Stimulated activated naive B cell treated with anti-CD40 and anti-IgM and Interleukin-4, amounts not matched to agents 10 μg/mL and 1 μg/mL and 100 μg/mL, for 72 hours (primary cell): ENCODE data around the gene TMED5.
A peak's percentile ranks its signal among the peaks of the same experiment; 100 is the strongest.
"Not testable (repeated sequence)": the region's sequence is repeated elsewhere in the genome, so short reads cannot be mapped to it uniquely, and the experiment has no call there.

Experiments
- ATAC-seq, 2 donors: fragments of 150-1000 bp; cut with Tn5 transposase; replicated peaks; 2 replicates each; pipeline ENCODE4 v1.10.0; 2021; ENCODE audit warnings: moderate library complexity in 1 of 2
- DNase-seq: peaks from one replicate; pipeline ENCODE4 v3.0.0; 2021
- H3K27ac Mint-ChIP-seq: one replicate; pipeline ENCODE4 v1.8.0; 2022; ENCODE audit warnings: mild to moderate bottlenecking, mixed read lengths
- H3K27me3 Mint-ChIP-seq, 2 donors: one replicate each; pipeline ENCODE4 v1.8.0; 2022; ENCODE audit warnings: mixed read lengths in 2 of 2
- H3K36me3 Mint-ChIP-seq, 2 donors: one replicate each; pipeline ENCODE4 v1.8.0; 2022; ENCODE audit warnings: mixed read lengths in 2 of 2, mild to moderate bottlenecking in 1 of 2
- H3K4me1 Mint-ChIP-seq, 2 donors: one replicate each; pipeline ENCODE4 v1.8.0; 2022; ENCODE audit warnings: mixed read lengths in 2 of 2, mild to moderate bottlenecking in 1 of 2
- H3K4me3 Mint-ChIP-seq, 2 donors: one replicate each; pipeline ENCODE4 v1.8.0; 2022; ENCODE audit warnings: mild to moderate bottlenecking in 2 of 2, mixed read lengths in 2 of 2, moderate library complexity in 1 of 2
- H3K9me3 Mint-ChIP-seq, 2 donors: one replicate each; pipeline ENCODE4 v1.8.0; 2022; ENCODE audit warnings: mixed read lengths in 2 of 2, mild to moderate bottlenecking in 1 of 2

Gene TMED5

DNA sequence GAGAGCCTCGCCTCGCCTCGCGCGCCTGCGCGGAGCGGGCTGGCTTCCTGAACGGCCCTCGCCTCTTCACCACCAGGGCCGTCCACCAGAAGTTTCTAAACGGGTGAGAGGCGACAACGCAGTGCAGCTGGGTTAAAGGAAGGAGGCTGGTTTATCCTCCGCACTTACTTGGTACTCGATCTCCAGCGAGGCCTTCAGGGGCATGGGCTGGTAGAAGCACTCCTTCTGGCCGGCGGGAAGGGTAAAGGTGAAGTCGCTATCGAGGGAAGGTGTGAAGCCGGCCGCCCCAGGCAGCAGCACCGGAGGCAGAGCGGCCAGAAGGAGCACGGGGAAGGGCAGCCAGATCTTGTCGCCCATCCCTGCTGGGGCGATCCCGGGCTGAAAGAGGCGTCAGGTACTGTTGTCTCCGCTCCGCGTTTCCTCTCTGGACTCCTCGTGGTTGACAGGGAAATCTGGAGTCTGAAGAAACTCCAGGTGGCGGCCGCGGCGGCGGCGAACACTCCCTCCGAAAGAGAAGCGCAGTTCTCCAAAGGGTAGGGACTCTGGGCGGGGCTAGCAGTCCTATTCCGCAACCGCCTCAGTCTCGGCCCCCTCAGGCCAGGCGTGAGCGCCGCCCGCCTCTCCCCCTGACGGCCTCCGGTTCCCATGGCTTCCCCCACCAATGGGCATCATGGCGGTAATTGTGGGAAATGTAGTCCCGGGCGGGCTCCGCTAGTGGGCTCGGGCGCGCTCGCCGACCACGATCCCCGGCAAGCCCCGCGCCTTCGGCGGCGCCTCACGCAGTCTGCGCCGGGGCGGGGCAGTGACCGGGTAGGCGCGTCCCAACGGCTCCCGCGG, at the start of gene TMED5:
TSS of gene TMED5 (minus strand) at position 528 of the 837 bp plus-strand sequence. CDS start at position 357, 171 bp downstream.
- H3K4me3 Mint-ChIP-seq: peak within 1 kb of the TSS; percentile 97
- H3K4me1 Mint-ChIP-seq: peaks cover 18 to 54% of the 10 kb centered on the region in 2 donors
- H3K27me3 Mint-ChIP-seq: no peaks in the 10 kb centered on the region
- ATAC-seq: peak; percentile 87 to 89
- peak; percentile 97 for DNase-seq
- H3K9me3 Mint-ChIP-seq: no peaks in the 10 kb centered on the region
- peaks cover 12 to 24% of the 10 kb centered on the region in 2 donors for H3K36me3 Mint-ChIP-seq
- H3K27ac Mint-ChIP-seq: peak within 1 kb of the TSS; percentile 99

DNA sequence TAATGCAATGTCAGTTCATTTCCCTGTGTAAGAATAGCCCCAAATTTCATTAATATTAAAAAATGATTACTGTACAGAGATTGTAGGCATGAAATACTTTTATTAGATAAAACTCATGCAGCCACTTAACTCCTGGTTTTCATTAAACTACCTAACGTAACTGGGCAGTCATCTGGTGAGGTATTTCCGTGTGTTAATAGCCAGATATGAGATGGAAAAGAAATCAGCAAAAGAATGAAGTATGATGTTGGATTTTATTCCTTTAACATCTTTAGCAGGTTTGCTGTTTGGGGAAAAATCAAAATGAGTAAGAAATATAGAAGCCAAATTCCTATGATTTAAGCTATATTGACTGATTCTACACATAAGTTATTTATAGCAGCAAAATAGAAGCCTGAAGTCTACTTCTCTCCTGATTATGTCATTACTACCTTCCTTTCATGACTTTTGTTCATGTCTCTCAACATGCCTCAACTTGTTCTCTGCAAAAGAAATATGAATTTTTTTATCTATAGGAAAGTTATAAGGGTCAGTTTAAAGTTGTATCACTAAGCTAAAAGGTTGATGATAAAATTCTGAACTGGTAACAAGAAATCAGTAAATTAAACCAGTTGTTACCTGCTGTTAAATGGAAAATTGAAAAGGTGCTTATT, 42.9 kb upstream of the TMED5 start:
- H3K27ac Mint-ChIP-seq: no peak overlapping the region
- H3K4me1 Mint-ChIP-seq: peaks cover 8 to 35% of the 10 kb centered on the region in 2 donors
- ATAC-seq: no peak
- no peak for DNase-seq
- peaks cover 36 to 39% of the 10 kb centered on the region in 2 donors for H3K36me3 Mint-ChIP-seq
- H3K4me3 Mint-ChIP-seq: no peak overlapping the region
- H3K9me3 Mint-ChIP-seq: peaks cover 0 to 6% of the 10 kb centered on the region in 2 donors
- H3K27me3 Mint-ChIP-seq: no peaks in the 10 kb centered on the region

DNA sequence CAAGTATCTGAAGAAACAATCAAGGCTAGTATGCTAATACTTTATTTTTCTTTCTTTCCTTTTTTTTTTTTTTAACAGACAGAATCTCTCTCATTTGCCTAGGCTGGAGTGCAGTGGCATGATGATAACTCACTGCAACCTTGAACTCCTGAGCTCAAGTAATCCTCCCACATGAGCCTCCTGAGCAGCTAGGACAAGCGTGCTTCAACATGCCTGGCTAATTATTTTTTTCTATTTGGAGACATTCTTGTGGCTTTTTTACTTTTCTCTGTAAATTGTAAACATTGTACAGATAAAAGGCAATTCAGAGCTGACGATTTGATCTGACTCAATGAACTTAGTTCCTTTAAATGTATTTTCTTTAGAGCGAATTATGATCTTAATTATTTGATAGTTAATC, 41.7 kb upstream of the TMED5 start:
- Mint-ChIP-seq H3K27ac (no peak overlapping the region), H3K27me3 (no peaks in the 10 kb centered on the region), H3K36me3 (peaks cover 38 to 43% of the 10 kb centered on the region in 2 donors), H3K4me1 (peaks cover 8 to 35% of the 10 kb centered on the region in 2 donors), H3K9me3 (peaks cover 0 to 6% of the 10 kb centered on the region in 2 donors), H3K4me3 (no peak overlapping the region)
- ATAC-seq (no peak), DNase-seq (no peak)

DNA sequence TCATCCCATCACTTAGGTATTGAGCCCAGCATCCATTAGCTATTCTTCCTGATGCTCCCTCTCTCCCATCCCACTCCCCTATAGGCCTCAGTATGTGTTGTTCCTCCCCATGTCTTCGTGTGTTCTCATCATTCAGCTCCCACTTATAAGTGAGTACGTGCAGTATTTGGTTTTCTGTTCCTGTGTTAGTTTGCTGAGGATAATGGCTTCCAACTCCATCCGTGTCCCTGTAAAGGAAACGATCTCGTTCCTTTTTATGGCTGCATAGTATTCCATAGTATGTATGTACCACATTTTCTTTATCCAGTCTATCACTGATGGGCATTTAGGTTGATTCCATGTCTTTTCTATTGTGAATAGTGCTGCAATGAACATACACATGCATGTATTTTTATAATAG, 40.5 kb upstream of the TMED5 start:
- not testable (repeated sequence) for H3K4me3 Mint-ChIP-seq, DNase-seq, H3K27me3 Mint-ChIP-seq, H3K27ac Mint-ChIP-seq, ATAC-seq, H3K9me3 Mint-ChIP-seq
- peaks cover 34 to 36% of the 10 kb centered on the region in 2 donors for H3K36me3 Mint-ChIP-seq
- H3K4me1 Mint-ChIP-seq: peaks cover 8 to 35% of the 10 kb centered on the region in 2 donors

DNA sequence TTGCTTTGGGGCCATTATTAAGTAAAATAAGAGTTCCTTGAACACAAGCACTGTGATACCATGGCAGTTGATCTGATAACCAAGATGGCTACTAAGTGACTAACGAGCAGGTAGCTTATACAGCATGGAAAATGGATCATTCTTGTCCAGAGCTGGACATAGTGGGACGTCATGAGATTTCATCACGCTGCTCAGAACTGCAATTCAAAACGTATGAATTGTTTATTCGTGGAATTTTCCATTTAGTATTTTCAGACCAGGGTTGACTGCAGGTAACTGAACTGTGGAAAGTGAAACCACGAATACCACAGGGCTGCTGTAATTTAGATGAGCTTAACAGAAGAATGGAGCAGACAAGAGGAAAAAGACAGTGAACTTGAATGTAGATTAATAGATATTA, 39.2 kb upstream of the TMED5 start:
- H3K9me3 Mint-ChIP-seq: peaks cover 0 to 3% of the 10 kb centered on the region in 2 donors
- H3K27me3 Mint-ChIP-seq: no peaks in the 10 kb centered on the region
- peaks cover 6 to 26% of the 10 kb centered on the region in 2 donors for H3K4me1 Mint-ChIP-seq
- H3K36me3 Mint-ChIP-seq: peaks cover 28 to 33% of the 10 kb centered on the region in 2 donors
- DNase-seq (no peak), ATAC-seq (peak; percentile 77 to 84)
- H3K27ac Mint-ChIP-seq: peak overlapping the region; percentile 47
- peak overlapping the region; percentile 8 to 59 for H3K4me3 Mint-ChIP-seq

DNA sequence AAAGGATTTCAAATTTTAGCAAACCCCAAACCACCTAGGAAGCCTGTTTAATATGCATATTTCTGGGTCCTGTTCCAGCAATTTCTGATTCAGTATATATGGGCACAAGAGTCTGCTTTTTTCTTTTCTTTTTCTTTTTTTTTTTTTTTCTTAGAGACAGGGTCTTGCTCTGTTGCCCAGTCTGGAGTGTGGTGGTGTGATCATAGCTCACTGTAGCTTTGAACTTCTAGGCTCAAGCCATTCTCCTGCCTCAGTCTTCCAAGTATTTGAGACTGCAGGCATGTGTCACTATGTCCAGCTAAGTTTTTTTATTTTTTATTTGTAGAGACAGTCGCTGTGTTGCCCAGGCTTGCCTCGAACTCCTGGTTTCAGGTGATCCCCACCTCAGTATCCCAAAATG, 35.1 kb upstream of the TMED5 start:
- H3K4me1 Mint-ChIP-seq: peaks cover 3 to 16% of the 10 kb centered on the region in 2 donors
- no peaks in the 10 kb centered on the region for H3K27me3 Mint-ChIP-seq
- no peak overlapping the region for H3K4me3 Mint-ChIP-seq
- ATAC-seq (no peak), DNase-seq (no peak)
- no peaks in the 10 kb centered on the region for H3K9me3 Mint-ChIP-seq
- peaks cover 25 to 37% of the 10 kb centered on the region in 2 donors for H3K36me3 Mint-ChIP-seq
- no peak overlapping the region for H3K27ac Mint-ChIP-seq

DNA sequence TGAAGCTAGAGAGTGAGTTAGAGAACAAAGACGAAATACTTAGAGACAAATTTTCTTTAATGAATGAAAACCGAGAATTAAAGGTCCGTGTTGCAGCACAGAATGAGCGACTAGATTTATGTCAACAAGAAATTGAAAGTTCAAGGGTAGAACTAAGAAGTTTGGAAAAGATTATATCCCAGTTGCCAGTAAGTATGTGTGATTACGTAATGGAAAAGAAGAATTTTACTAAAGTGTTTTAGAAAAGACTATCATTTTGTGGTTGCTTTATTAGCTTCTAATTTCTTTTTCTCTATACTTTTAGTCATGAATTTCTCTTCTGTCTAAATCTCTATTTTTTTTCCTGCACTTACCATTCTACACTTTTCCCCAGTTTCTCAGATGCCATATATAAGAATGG, 27.0 kb upstream of the TMED5 start:
- Mint-ChIP-seq H3K4me3 (no peak overlapping the region), H3K27ac (no peak overlapping the region), H3K9me3 (no peaks in the 10 kb centered on the region), H3K36me3 (peaks cover 7 to 18% of the 10 kb centered on the region in 2 donors), H3K27me3 (no peaks in the 10 kb centered on the region), H3K4me1 (no peaks in the 10 kb centered on the region)
- ATAC-seq: no peak
- DNase-seq: no peak

DNA sequence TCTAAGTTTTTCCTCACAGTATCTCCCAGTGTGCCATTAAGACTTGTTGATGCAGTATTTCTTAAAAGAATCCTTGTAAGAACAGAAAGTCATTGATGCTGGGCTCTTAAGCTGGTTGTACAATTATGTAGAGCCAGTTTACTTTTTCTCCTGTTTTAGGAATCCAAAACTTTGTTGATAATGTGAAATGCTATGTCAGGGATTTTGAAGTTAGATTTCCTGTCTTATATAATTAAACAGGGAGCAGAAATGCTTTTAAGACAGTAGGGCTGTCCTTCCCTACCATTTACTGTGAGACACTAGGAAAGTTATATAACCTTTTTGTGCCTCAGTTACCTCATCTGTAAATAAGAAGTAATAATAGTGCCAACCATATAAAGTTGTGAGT, 26.3 kb upstream of the TMED5 start:
- no peaks in the 10 kb centered on the region for H3K4me1 Mint-ChIP-seq
- H3K27ac Mint-ChIP-seq: no peak overlapping the region
- ATAC-seq: no peak
- no peak overlapping the region for H3K4me3 Mint-ChIP-seq
- peaks cover 7 to 17% of the 10 kb centered on the region in 2 donors for H3K36me3 Mint-ChIP-seq
- no peaks in the 10 kb centered on the region for H3K9me3 Mint-ChIP-seq
- H3K27me3 Mint-ChIP-seq: no peaks in the 10 kb centered on the region
- DNase-seq: no peak

DNA sequence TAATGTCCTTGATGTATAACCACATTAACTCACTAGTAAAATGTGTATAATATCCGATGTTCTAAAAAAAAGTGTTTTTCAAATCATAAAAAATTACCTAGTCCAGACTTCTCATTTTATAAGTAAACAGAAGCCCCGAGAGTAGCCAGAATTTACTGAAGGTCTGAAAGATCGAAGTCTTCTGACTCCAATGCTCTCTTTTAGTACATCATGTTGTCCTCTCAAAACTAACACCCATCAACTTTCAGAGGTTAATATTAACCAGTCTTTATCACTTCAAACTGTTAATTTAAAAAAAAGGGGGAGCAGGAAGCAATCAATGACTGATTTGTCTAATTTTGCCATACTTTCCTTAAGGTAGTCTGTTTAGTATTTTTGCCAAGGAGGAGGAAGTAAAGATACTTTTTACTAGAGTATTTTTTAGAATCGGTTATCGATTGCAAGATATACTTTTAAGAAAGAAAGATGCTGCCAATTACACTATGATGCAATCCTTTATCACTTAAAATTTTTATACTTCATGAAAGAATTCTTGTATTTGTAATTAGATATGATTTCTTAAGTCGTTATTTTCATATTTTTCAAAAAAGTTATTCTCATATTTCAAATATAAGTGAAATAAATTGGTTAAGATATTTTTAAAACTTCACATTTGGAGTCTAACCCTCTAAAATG, 25.8 kb upstream of the TMED5 start:
- Mint-ChIP-seq H3K27me3 (no peaks in the 10 kb centered on the region), H3K9me3 (no peaks in the 10 kb centered on the region), H3K36me3 (peaks cover 7 to 17% of the 10 kb centered on the region in 2 donors), H3K4me1 (no peaks in the 10 kb centered on the region), H3K4me3 (no peak overlapping the region), H3K27ac (no peak overlapping the region)
- ATAC-seq (no peak), DNase-seq (no peak)

DNA sequence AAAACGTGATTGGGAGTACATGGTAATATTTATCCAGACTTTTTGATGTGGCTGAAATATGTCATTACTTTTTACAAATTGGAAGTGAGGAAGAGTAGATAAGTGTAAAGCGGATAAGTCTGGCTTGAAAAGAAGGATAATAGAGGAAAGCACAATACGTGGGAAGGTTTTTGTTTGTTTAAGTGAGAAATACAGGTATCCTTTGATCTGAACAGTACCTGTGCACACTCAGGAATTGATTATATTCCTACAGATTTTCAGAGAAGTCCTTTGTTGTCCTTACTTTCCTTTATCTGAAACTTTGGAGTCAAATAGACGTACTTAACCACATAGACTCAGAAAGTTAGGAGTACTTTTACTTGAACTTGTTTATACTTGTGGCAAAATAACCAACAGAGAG, 20.5 kb upstream of the TMED5 start:
- H3K27ac Mint-ChIP-seq: no peak overlapping the region
- peaks cover 3 to 6% of the 10 kb centered on the region in 2 donors for H3K4me1 Mint-ChIP-seq
- no peak for DNase-seq
- H3K36me3 Mint-ChIP-seq: peaks cover 12 to 28% of the 10 kb centered on the region in 2 donors
- H3K4me3 Mint-ChIP-seq: no peak overlapping the region
- ATAC-seq: no peak
- no peaks in the 10 kb centered on the region for H3K27me3 Mint-ChIP-seq
- no peaks in the 10 kb centered on the region for H3K9me3 Mint-ChIP-seq

DNA sequence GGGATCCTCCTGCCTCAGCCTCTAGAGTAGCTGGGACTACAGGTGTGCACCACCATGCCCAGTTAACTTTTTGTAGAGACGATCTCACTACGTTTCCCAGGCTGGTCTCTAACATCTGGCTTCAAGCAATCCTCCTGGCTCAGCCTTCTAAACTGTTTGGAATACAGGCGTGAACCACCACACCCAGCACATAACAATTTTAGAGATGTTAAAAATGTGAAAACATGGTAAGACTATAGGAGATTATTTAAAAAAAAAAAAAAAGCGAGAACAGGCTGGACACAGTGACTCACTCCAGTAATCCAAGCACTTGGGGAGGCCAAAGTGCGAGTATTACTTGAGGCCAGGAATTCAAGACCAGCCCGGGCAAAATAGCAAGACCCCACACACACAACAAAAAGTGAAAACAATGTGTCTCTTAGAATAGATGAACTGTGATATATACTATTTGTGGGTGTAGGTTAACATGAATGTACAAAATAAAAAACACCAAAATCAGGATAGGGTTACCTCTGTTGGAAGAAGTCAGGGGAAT, 19.9 kb upstream of the TMED5 start:
- no peaks in the 10 kb centered on the region for H3K9me3 Mint-ChIP-seq
- H3K27me3 Mint-ChIP-seq: no peaks in the 10 kb centered on the region
- no peak overlapping the region for H3K4me3 Mint-ChIP-seq
- no peak overlapping the region for H3K27ac Mint-ChIP-seq
- H3K36me3 Mint-ChIP-seq: peaks cover 18 to 33% of the 10 kb centered on the region in 2 donors
- peaks cover 3 to 6% of the 10 kb centered on the region in 2 donors for H3K4me1 Mint-ChIP-seq
- DNase-seq (no peak), ATAC-seq (no peak)

DNA sequence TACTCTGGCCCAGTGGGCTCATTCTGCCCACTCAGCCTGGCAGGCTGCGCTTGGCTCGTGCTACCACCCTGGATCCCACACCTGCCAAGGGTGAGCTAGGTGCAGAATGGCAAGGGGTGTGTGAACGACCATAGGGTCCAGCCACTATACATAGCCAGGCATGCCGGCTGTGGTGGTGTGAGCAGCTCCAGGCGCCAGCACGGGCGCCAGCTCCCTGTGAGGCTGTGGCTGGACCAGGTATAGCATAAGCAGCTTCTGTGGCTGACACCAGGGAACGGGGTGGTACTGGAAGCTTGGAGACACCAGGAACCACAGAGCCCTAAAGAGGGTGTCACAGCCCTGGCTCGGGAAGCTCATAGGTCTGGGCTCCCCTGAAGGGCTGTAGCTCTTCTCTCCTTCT, 18.9 kb upstream of the TMED5 start:
- H3K27me3 Mint-ChIP-seq: no peaks in the 10 kb centered on the region
- DNase-seq (no peak), ATAC-seq (no peak)
- peaks cover 24 to 39% of the 10 kb centered on the region in 2 donors for H3K36me3 Mint-ChIP-seq
- no peak overlapping the region for H3K4me3 Mint-ChIP-seq
- no peaks in the 10 kb centered on the region for H3K9me3 Mint-ChIP-seq
- H3K27ac Mint-ChIP-seq: no peak overlapping the region
- peaks cover 5 to 6% of the 10 kb centered on the region in 2 donors for H3K4me1 Mint-ChIP-seq

DNA sequence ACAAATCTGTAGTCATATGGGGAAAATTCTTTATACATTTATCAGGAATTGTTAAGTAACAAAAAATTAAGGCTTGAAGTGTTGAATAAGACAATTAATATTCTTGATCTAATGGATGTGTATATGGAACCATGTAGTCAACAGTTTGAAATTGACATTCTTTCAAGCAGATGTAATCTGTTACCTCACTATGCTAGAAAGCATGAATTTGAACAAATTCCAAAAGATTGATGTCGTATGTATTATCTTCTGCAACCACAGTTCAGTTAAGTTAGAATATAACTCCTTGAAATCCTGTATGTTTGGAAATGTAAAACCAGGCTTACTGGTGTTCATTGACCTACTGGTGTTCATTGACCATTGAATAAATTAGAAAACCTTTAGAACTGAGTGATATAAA, 16.4 kb upstream of the TMED5 start:
- Mint-ChIP-seq H3K27ac (no peak overlapping the region), H3K4me3 (no peak overlapping the region), H3K4me1 (peaks cover 5 to 6% of the 10 kb centered on the region in 2 donors), H3K9me3 (no peaks in the 10 kb centered on the region), H3K27me3 (no peaks in the 10 kb centered on the region), H3K36me3 (peaks cover 24 to 39% of the 10 kb centered on the region in 2 donors)
- no peak for ATAC-seq
- DNase-seq: no peak
